ENCODE measurements around the gene IL34. TPM values are rescaled to one million over a fixed set of nuclear protein-coding genes. Genes with fewer than 3 reads are reported as not detected.

Gene IL34
- polyA plus RNA-seq, 1 donor (not counting 4 experiments of a cell fraction or from before 2014, with no cell fraction given): 0.08 TPM

DNA sequence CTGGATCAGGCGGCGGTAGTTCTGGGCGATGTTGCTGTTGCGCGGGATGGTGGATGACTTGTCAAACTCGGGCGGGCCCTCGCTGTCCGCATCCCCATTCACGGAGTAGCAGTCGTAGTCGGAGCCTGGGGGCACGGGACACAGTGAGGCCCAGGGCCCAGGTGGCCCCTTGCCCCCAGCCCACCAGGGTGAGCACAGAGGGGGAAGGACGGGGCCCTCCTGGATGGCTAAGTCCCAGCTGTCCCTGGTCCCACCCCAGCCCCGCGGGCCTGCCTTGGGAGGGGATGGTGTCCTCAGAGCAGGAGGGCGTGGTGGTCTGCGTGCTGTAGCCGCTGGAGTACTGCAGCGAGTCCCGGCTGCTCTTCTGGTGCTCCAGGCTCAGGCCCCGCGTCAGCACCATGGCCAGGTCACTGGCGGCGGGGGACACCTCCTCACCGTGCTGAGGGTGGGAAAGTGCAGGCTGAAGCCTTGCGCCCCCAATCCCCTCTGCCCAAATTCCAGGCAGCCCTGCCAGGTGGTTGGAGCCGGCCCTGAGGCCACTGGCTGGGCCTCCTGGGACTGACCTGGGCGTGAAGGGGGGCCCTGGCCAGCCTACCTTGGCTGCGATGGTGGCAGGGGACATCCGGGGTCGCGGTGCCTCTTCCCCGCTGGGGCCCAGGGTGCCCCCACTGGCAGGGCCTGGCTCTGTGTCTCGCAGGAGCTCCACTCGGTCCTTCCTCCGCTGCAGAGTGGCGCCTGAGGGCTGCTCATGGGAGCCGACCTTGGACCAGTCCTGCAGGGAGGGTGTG, 18.2 kb downstream of the IL34 start:
- Histone ChIP-seq H3K79me2 (ENCODE audit: control insufficient read depth, insufficient read depth, low read length) (no peaks in the 10 kb centered on the region), H3K4me3 (ENCODE audit: control insufficient read depth in 2 of 3, extremely low read depth in 1 of 3, insufficient read depth in 2 of 3, low read depth in 1 of 3, low read length in 3 of 3) (no peak overlapping the region), H2AFZ (ENCODE audit: control insufficient read depth, low read length) (no peak overlapping the region), H3K27me3 (ENCODE audit: control insufficient read depth, extremely low read depth, insufficient read depth, low read length) (no peaks in the 10 kb centered on the region), H3K9me3 (ENCODE audit: control insufficient read depth, low read depth, low read length) (no peaks in the 10 kb centered on the region), H3K4me2 (ENCODE audit: control insufficient read depth, extremely low read depth, insufficient read depth, low read depth, low read length) (no peak overlapping the region), H4K20me1 (ENCODE audit: control insufficient read depth, extremely low read depth, insufficient read depth, low read length) (no peaks in the 10 kb centered on the region), H3K27ac (ENCODE audit: control insufficient read depth, insufficient read depth, low read length) (no peak overlapping the region), H3K36me3 (ENCODE audit: control insufficient read depth in 2 of 2, extremely low read depth in 1 of 2, insufficient read depth in 2 of 2, low read length in 2 of 2) (peaks cover 11 to 13% of the 10 kb centered on the region in 2 experiments), H3K9ac (ENCODE audit: control insufficient read depth, extremely low read depth, insufficient read depth, low read length) (no peak overlapping the region), H3K4me1 (ENCODE audit: control insufficient read depth, extremely low read depth, insufficient read depth, low read length) (no peaks in the 10 kb centered on the region), H3K9me1 (ENCODE audit: control insufficient read depth, extremely low read depth, insufficient read depth, low read length) (no peaks in the 10 kb centered on the region)
- TF ChIP-seq EZH2 (IDR thresholded peaks at IDR 0.05; ENCODE audit: low read length) (no peak), CTCF (optimal IDR thresholded peaks at IDR 0.05 in 1 of 3, IDR thresholded peaks at IDR 0.05 in 1 of 3, conservative IDR thresholded peaks at IDR 0.05 in 1 of 3; ENCODE audit: extremely low read depth in 1 of 3, insufficient read depth in 2 of 3, low read length in 3 of 3) (no peak)
- dilution Hi-C loops (cut with MboI; ENCODE audit: extremely low pct_ligation_motif_present, low sequenced_read_pairs): no loop called here
- DNase-seq (ENCODE audit: low read depth, low spot score) (no peak), FAIRE-seq (no peak)

GRCh38 chr16:70665113-70665694, 18.8 kb downstream of the IL34 start:
- Histone ChIP-seq H3K36me3 (ENCODE audit: control insufficient read depth in 2 of 2, extremely low read depth in 1 of 2, insufficient read depth in 2 of 2, low read length in 2 of 2) (peaks cover 13 to 16% of the 10 kb centered on the region in 2 experiments), H3K4me3 (ENCODE audit: control insufficient read depth in 2 of 3, extremely low read depth in 1 of 3, insufficient read depth in 2 of 3, low read depth in 1 of 3, low read length in 3 of 3) (no peak overlapping the region), H3K4me2 (ENCODE audit: control insufficient read depth, extremely low read depth, insufficient read depth, low read depth, low read length) (no peak overlapping the region), H3K79me2 (ENCODE audit: control insufficient read depth, insufficient read depth, low read length) (no peaks in the 10 kb centered on the region), H3K9ac (ENCODE audit: control insufficient read depth, extremely low read depth, insufficient read depth, low read length) (no peak overlapping the region), H3K9me3 (ENCODE audit: control insufficient read depth, low read depth, low read length) (no peaks in the 10 kb centered on the region), H3K9me1 (ENCODE audit: control insufficient read depth, extremely low read depth, insufficient read depth, low read length) (no peaks in the 10 kb centered on the region), H3K4me1 (ENCODE audit: control insufficient read depth, extremely low read depth, insufficient read depth, low read length) (no peaks in the 10 kb centered on the region), H4K20me1 (ENCODE audit: control insufficient read depth, extremely low read depth, insufficient read depth, low read length) (no peaks in the 10 kb centered on the region), H3K27ac (ENCODE audit: control insufficient read depth, insufficient read depth, low read length) (no peak overlapping the region), H3K27me3 (ENCODE audit: control insufficient read depth, extremely low read depth, insufficient read depth, low read length) (no peaks in the 10 kb centered on the region), H2AFZ (ENCODE audit: control insufficient read depth, low read length) (no peak overlapping the region)
- FAIRE-seq (no peak), DNase-seq (ENCODE audit: low read depth, low spot score) (no peak)
- TF ChIP-seq EZH2 (IDR thresholded peaks at IDR 0.05; ENCODE audit: low read length) (no peak), CTCF (optimal IDR thresholded peaks at IDR 0.05 in 1 of 3, IDR thresholded peaks at IDR 0.05 in 1 of 3, conservative IDR thresholded peaks at IDR 0.05 in 1 of 3; ENCODE audit: extremely low read depth in 1 of 3, insufficient read depth in 2 of 3, low read length in 3 of 3) (no peak)
- dilution Hi-C loops (cut with MboI; ENCODE audit: extremely low pct_ligation_motif_present, low sequenced_read_pairs): no loop called here
